Gastrocnemius medialis (tissue), 4 donors: ENCODE data around the gene BLOC1S4. TPM values are rescaled to one million over a fixed set of nuclear protein-coding genes. Genes with fewer than 3 reads are reported as not detected.
A peak's percentile ranks its signal among the peaks of the same experiment; 100 is the strongest.

ENCODE experiments used
- ATAC-seq, 2 donors: fragments of 150-250 bp; one replicate each; pipeline ENCODE4 v1.9.1; 2016
- DNase-seq, 2 donors: peaks; one replicate each; pipeline ENCODE4 v3.0.0-alpha.2; 2019
- H3K27ac ChIP-seq, 4 donors: fragments of 200-600 bp; sonication (generic); 1 replicate in 1 of 4; 2 replicates in 3 of 4; pipeline ENCODE4 v1.5.1; 2016 to 2018; ENCODE audit warnings: mild to moderate bottlenecking in 2 of 4, moderate library complexity in 1 of 4
- H3K27me3 ChIP-seq, 3 donors: fragments of 200-600 bp; sonication (generic) in 2 of 3; 1 replicate in 1 of 3; 2 replicates in 2 of 3; pipeline versions ENCODE4 v1.5.1 to v1.6.0; 2016 to 2019; ENCODE audit warnings: mild to moderate bottlenecking in 1 of 3, moderate library complexity in 1 of 3
- H3K36me3 ChIP-seq, 2 donors: fragments of 200-600 bp; sonication (generic) in 1 of 2; one replicate each; pipeline ENCODE4 v1.5.1; 2017 to 2018
- H3K4me1 ChIP-seq, 2 donors: fragments of 200-600 bp; sonication (generic) in 1 of 2; one replicate each; pipeline ENCODE4 v1.5.1; 2016 to 2017; ENCODE audit warnings: mild to moderate bottlenecking in 2 of 2
- H3K4me3 ChIP-seq, 4 donors: fragments of 200-600 bp; sonication (generic) in 3 of 4; 1 replicate in 1 of 4; 2 replicates in 3 of 4; pipeline ENCODE4 v1.5.1; 2016 to 2019; ENCODE audit warnings: mild to moderate bottlenecking in 2 of 4
- H3K9me3 ChIP-seq, 3 donors: fragments of 200-600 bp; sonication (generic) in 2 of 3; 1 replicate in 1 of 3; 2 replicates in 2 of 3; pipeline ENCODE4 v1.5.1; 2016 to 2019
- POLR2A ChIP-seq, 2 donors: fragments of 450-650 bp; IDR thresholded peaks; one replicate each; pipeline ENCODE4 v1.6.1; 2017; ENCODE audit warnings: antibody characterized with exemption in 2 of 2, mild to moderate bottlenecking in 2 of 2, moderate library complexity in 2 of 2
- in situ Hi-C, 4 donors: fragments of 200-750 bp; cut with MboI; loops; one replicate each; pipeline versions ENCODE4 v1.15.0 to v1.8.0; 2017; ENCODE audit warnings: low sequenced_read_pairs in 4 of 4
- intact Hi-C: fragments of 100-400 bp; cut with DNase I; formaldehyde crosslinking; loops from one replicate; pipeline ENCODE4 v1.15.1; 2023; ENCODE audit warnings: low total_unique reads
- total RNA-seq, 4 donors: library from RNA; depleted of rRNA; stranded (reverse); fragments of >200 nt; gene quantifications; one replicate each; pipeline versions ENCODE4 v1.1.0 to v1.2.3, GENCODE V29; 2016
- TF ChIP-seq, protein P1 (sequence below), 5 experiments: fragments of 450-650 bp in 3 of 5; fragments of 200-600 bp in 2 of 5; sonication (generic) in 2 of 5; IDR thresholded peaks in 4 of 5; conservative IDR thresholded peaks in 1 of 5; 1 replicate in 4 of 5; 2 replicates in 1 of 5; pipeline ENCODE4 v1.5.1; 2016 to 2019; ENCODE audit warnings: antibody characterized with exemption in 5 of 5, mild to moderate bottlenecking in 3 of 5, moderate library complexity in 3 of 5

BLOC1S4 gene
- total RNA-seq, 4 donors from 2014 or later: 15.7 to 25.7 (median 22.3) TPM

DNA sequence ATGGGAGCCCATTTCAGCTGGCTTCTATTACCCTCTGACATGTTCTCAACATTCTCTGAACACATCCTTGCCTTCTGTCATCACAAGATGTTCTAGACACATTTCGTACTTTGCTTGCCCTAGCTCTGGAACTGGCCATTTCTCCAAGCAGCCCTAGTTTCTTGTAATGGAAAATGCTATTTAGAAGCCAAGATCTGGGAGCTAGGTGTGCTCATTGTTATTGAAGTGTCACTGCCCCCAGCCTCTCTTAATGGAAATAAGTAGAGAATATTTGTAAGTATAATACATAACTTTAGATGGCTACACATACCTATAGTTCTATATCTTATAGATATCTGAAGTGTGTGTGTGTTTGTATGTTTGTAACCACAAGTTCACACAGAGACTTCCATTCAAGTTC lies 13.2 kb upstream of the BLOC1S4 start:
- TF ChIP-seq, protein P1, sequence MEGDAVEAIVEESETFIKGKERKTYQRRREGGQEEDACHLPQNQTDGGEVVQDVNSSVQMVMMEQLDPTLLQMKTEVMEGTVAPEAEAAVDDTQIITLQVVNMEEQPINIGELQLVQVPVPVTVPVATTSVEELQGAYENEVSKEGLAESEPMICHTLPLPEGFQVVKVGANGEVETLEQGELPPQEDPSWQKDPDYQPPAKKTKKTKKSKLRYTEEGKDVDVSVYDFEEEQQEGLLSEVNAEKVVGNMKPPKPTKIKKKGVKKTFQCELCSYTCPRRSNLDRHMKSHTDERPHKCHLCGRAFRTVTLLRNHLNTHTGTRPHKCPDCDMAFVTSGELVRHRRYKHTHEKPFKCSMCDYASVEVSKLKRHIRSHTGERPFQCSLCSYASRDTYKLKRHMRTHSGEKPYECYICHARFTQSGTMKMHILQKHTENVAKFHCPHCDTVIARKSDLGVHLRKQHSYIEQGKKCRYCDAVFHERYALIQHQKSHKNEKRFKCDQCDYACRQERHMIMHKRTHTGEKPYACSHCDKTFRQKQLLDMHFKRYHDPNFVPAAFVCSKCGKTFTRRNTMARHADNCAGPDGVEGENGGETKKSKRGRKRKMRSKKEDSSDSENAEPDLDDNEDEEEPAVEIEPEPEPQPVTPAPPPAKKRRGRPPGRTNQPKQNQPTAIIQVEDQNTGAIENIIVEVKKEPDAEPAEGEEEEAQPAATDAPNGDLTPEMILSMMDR (IDR thresholded peaks at IDR 0.05 in 4 of 5, conservative IDR thresholded peaks at IDR 0.05 in 1 of 5): no peak
- ATAC-seq (no peak), DNase-seq (no peak)
- Histone ChIP-seq H3K4me1 (peaks cover 42 to 47% of the 10 kb centered on the region in 2 donors), H3K36me3 (peaks cover 0 to 5% of the 10 kb centered on the region in 2 donors), H3K27me3 (no peaks in the 10 kb centered on the region), H3K27ac (no peak overlapping the region), H3K4me3 (no peak overlapping the region), H3K9me3 (no peaks in the 10 kb centered on the region)
- intact Hi-C loops (no loop called here), in situ Hi-C loops (no loop called here)

DNA sequence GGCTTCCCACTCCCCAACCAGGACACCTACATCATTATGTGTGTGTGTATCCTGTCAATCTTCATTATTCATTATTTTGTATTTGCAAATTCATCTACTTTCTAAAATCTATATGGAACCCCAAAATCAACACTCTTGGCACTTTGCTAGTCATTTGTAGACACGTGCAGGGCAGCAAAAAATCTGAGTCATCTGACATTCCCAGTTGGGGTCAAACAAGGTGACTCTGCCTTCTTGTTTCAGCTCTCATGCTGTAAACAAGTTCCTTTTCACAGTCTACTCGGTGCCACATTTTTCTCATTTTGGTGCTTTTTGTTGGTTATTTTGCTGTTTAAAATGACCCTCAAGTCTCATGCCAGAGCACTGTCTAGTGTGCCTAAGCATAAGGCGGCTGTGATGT lies 12.2 kb upstream of the BLOC1S4 start:
- peaks cover 0 to 8% of the 10 kb centered on the region in 2 donors for H3K36me3 ChIP-seq
- DNase-seq: no peak
- H3K4me3 ChIP-seq: no peak overlapping the region
- peak; percentile 42 to 57 for ATAC-seq
- intact Hi-C loops (no loop called here), in situ Hi-C loops (no loop called here)
- no peaks in the 10 kb centered on the region for H3K27me3 ChIP-seq
- TF ChIP-seq, protein P1 (IDR thresholded peaks at IDR 0.05 in 4 of 5, conservative IDR thresholded peaks at IDR 0.05 in 1 of 5): no peak
- TF ChIP-seq POLR2A (IDR thresholded peaks at IDR 0.05): no peak
- H3K4me1 ChIP-seq: peaks cover 50 to 56% of the 10 kb centered on the region in 2 donors
- H3K27ac ChIP-seq: peak overlapping the region; percentile 44 to 95 (median 70)
- no peaks in the 10 kb centered on the region for H3K9me3 ChIP-seq

DNA sequence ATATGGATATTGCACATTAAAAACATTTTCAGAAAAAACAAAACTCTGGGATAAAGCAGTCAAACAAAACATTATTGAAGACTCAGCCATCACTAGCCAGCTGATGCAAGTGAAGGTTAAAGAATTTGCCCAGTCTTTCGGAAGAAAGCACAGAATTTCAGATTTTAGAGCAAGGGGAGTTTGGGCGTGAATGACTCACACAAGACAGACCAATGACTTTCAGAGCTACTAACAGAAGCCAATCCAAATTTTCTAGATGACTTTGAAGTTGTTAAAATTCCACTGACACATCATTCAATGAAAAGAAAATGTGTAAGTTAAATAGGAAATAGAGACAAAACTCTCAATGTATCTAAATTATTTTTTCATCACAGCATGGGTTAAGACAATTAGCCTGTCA lies 10.3 kb upstream of the BLOC1S4 start:
- no peak for DNase-seq
- Histone ChIP-seq H3K4me1 (peaks cover 57 to 65% of the 10 kb centered on the region in 2 donors), H3K27me3 (no peaks in the 10 kb centered on the region), H3K27ac (peak overlapping the region in 3 of 4 donors; percentile 87 to 95 (median 91)), H3K9me3 (no peaks in the 10 kb centered on the region), H3K36me3 (peaks cover 0 to 8% of the 10 kb centered on the region in 2 donors), H3K4me3 (no peak overlapping the region)
- in situ Hi-C loops (no loop called here), intact Hi-C loops (no loop called here)
- TF ChIP-seq, protein P1 (IDR thresholded peaks at IDR 0.05 in 4 of 5, conservative IDR thresholded peaks at IDR 0.05 in 1 of 5): no peak
- no peak for TF ChIP-seq POLR2A (IDR thresholded peaks at IDR 0.05)
- ATAC-seq: no peak

DNA sequence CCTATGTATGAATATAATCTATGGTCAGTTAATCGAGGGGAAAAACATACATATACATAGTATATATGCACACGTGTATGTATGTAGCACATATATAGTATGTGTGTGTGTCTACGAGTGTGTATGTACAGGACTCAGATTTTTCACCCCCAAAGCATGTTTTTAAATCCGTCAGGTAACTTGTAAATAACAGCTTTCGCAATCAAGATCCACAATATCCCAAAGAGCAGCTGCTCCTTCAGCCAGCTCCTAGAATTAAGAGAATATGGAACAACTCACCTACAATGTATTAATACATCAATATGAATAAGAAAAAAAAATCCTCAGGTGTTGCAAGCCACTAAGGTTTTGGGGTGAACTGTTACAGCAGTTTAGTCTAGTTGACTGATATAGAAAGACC lies 9.8 kb upstream of the BLOC1S4 start:
- Histone ChIP-seq H3K36me3 (peaks cover 0 to 8% of the 10 kb centered on the region in 2 donors), H3K4me1 (peaks cover 58 to 66% of the 10 kb centered on the region in 2 donors), H3K27ac (peak overlapping the region in 3 of 4 donors; percentile 87 to 95 (median 91)), H3K27me3 (no peaks in the 10 kb centered on the region), H3K4me3 (no peak overlapping the region), H3K9me3 (no peaks in the 10 kb centered on the region)
- TF ChIP-seq, protein P1 (IDR thresholded peaks at IDR 0.05 in 4 of 5, conservative IDR thresholded peaks at IDR 0.05 in 1 of 5): no peak
- TF ChIP-seq POLR2A (IDR thresholded peaks at IDR 0.05): no peak
- ATAC-seq: no peak
- intact Hi-C loops: no loop called here
- no peak for DNase-seq
- in situ Hi-C loops: no loop called here
